Measurements from ENCODE around the gene ZKSCAN1.

DNA sequence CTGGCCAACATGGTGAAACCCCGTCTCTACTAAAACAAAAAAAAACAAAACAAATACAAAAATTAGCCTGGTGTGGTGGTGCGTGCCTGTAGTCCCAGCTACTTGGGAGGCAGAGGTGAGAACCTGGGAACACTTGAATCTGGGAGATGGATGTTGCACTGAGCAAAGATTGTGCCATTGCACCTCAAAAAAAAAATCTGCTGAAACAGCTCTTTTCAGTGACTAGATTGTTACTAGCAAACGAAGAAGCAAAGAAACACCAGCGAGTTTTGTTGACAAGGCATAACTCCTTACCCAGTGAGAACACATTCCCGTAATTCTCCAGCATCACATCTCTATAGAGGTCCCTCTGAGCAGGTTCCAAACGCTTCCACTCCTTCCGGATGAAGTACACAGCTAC lies 59.4 kb downstream of the ZKSCAN1 start:
- TF ChIP-seq ZNF274 (IDR thresholded peaks at IDR 0.05; ENCODE audit: low read depth, low read length) (no peak), POLR2A (IDR thresholded peaks at IDR 0.05; ENCODE audit: borderline replicate concordance, extremely low read depth, insufficient read depth, insufficient read length) (no peak), POLR2AphosphoS5 (IDR thresholded peaks at IDR 0.05; ENCODE audit: low read depth, low read length) (no peak), EZH2phosphoT487 (IDR thresholded peaks at IDR 0.05; ENCODE audit: borderline replicate concordance) (no peak), YY1 (IDR thresholded peaks at IDR 0.05; ENCODE audit: extremely low read depth, insufficient replicate concordance, low read depth, low read length) (no peak), SRF (IDR thresholded peaks at IDR 0.05; ENCODE audit: low read depth) (no peak), JUND (IDR thresholded peaks at IDR 0.05) (no peak), EZH2 (IDR thresholded peaks at IDR 0.05) (no peak)
- TF ChIP-seq, protein P1, sequence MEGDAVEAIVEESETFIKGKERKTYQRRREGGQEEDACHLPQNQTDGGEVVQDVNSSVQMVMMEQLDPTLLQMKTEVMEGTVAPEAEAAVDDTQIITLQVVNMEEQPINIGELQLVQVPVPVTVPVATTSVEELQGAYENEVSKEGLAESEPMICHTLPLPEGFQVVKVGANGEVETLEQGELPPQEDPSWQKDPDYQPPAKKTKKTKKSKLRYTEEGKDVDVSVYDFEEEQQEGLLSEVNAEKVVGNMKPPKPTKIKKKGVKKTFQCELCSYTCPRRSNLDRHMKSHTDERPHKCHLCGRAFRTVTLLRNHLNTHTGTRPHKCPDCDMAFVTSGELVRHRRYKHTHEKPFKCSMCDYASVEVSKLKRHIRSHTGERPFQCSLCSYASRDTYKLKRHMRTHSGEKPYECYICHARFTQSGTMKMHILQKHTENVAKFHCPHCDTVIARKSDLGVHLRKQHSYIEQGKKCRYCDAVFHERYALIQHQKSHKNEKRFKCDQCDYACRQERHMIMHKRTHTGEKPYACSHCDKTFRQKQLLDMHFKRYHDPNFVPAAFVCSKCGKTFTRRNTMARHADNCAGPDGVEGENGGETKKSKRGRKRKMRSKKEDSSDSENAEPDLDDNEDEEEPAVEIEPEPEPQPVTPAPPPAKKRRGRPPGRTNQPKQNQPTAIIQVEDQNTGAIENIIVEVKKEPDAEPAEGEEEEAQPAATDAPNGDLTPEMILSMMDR (IDR thresholded peaks at IDR 0.05 in 2 of 3, conservative IDR thresholded peaks at IDR 0.05 in 1 of 3; ENCODE audit: borderline replicate concordance in 1 of 3, insufficient read depth in 1 of 3, low read depth in 2 of 3, low read length in 2 of 3) = no peak
